HG03342 (cell line): ENCODE results near the gene GLCCI1.

ENCODE experiments used
- ATAC-seq: cut with Tn5 transposase; IDR thresholded peaks from one replicate; pipeline ENCODE4 v1.9.1; 2021; ENCODE audit warnings: mild to moderate bottlenecking, moderate library complexity; ENCODE audit not compliant: unreplicated experiment

GLCCI1 gene

GRCh38 chr7:7968544-7969305 lies at the start of gene GLCCI1:
GLCCI1 (plus strand) TSS chr7:7968796; CDS start chr7:7969351, 555 bp downstream.
- peak; percentile 83 for ATAC-seq

DNA sequence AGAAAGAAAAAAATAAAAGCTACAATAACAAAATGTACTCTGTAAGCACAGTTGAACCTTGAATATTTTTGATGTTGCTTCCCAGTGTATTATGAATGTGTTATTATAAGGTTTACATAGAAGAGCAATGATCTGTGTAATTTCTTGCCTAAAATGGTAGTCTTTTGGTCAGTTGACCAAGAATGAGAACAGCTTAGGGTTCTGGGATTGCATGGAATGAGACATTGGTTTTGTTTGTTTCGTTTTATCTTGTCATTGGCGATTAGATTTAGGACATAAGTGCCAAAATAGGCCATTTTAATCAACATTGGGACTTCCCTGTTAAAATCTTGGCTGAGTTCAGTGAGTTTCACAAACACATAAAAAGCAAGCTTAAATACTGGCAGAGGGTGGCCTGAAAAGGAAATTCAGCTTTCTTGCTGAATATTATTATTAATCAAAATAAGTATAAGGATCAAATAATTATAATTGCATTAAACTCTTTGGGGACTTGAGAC lies 49.1 kb upstream of the GLCCI1 start:
- ATAC-seq = no peak

- no peak for ATAC-seq
These were observed 48.5 kb upstream of the GLCCI1 start for GRCh38 chr7:7920056-7920455.

DNA sequence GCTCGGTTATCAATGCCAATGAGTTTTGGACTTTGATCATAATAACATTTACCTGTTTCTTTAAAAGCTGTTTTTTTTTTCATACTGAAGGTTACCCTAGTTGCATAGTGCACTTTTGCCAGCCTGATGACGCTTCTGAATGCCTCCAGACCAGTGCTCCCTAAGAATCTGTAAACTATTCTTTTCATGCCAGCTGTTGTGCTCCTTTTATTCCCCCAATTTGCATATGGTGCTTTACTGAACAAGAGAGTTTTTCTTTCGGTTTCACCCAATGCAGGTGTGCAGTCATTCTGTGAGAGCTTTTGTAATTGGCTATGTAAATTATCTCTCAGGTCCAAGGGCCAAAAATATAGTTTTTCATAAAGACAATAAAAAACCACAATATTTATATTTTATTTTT lies 48.1 kb upstream of the GLCCI1 start:
- ATAC-seq = peak; percentile 94

GRCh38 chr7:7921830-7922229 lies 46.8 kb upstream of the GLCCI1 start:
- no peak for ATAC-seq

DNA sequence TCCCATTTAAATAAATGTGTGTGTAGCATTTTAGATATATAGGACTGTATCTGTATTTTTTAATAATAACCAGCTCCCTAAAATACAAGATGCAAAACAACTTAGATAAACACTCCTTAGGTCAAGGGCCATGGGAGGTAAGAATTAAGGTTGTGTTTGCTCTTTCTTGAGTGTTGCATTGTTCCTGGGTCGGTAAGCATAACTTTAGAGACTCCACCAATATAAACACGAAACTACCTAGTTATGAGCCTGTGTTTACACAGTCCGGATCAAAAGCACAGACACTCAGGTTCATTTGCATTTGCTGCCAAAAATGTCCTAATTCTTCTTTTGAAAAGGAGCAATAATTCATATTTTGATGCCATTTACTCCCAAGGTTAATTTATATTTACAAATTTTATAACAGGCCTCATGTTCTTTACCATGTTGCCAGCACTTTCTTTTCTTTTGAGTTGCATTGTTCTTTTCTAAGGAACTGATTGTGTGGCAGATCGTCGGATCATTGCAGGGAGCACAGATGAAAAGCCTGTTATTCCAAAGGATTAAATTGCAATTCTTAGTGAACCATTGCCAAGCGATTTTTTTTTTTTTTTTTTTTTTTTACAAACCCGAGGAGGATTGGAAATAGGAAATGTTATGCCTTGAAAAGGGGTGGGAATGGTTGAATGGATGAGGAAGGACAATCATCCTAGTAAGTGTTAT lies 45.8 kb upstream of the GLCCI1 start:
- no peak for ATAC-seq

DNA sequence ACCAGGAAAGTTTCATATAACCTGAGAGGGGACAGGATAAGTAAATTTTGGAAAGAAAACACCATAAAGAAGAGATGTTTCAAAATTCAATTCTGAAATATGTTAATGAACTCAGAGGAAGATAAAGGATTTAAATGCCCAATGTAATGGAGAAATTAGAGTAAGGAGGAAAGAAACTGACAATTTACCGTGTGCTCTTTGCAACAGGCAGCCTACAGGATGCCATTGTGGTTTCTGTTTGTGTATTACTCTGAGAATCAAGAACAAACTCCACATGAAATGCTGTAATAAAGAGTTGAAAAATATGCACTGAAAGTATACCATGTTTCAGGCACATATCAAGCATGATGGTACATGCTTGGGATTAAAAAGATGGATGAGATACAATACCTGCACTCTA lies 44.8 kb upstream of the GLCCI1 start:
- ATAC-seq = no peak

DNA sequence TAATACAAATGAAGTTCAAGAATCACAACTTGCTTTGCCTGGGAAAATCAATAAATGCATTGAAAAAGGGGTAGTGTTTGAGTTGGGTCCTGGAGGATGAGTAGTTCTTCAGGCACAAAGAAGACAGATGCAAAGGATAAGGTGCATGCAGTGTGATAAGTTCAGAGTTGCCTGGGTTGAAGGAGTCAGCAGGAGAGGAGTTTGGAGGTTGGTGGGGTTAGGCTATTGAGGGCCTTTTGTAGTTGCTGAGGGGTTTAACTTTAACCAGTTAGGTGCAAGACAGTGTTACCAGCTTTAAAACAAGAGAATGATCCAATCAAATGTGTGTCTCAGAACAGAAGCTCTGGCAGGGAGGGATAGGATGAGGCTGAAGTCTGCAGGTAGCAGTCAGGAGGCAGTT lies 44.3 kb upstream of the GLCCI1 start:
- ATAC-seq = no peak

- no peak for ATAC-seq
These were observed 37.0 kb upstream of the GLCCI1 start for GRCh38 chr7:7931626-7932025.

DNA sequence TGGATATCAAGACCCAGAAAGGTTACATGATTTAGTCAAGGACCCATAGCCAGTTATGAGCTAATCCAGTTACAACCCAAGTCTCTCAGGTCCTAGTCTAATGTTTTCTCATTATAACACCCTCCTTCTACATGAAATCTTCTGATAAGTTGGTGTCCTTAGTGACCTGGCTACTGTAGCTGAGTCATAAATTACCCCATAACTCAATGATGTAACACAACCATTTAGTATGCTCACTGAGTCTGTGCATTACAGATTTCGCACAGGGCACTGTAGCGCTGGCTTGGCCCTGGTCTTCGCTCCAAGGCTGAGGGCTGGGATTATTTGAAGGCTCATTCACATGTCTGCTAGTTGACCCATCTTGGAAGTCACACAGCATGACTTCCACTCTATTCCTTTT lies 36.0 kb upstream of the GLCCI1 start:
- no peak for ATAC-seq

DNA sequence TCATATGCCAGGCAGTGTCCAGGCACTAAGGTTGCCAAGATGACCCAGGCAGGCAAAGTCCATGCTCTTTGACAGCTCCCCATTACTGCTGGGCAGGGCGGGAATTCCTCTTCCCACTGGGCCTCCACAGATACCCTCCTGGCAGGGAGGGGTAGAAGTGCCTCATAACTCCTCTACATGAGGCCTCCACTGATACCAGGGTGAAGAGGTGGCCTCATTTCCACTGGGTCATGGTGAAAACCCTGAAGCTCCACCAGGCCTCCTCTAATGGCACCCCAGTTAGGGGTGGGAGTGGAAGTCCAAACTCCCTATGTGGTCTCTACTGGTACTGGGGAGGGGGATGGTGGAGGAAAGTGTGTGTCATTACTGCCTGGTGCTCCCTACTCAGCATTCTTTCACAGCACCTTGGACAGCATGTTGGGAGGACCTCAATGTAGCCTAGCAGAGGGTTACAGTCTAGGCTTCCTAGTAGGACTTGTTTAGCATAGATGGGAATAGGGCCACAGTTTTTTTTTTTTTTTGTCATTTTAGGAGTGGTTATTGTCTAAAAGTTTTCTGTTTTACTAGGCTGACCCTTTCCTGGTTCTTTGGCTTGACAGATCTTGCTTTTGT lies 34.6 kb upstream of the GLCCI1 start:
- no peak for ATAC-seq

- ATAC-seq = no peak
These were observed 33.7 kb upstream of the GLCCI1 start for GRCh38 chr7:7934945-7935344.

- no peak for ATAC-seq
These were observed 30.1 kb upstream of the GLCCI1 start for GRCh38 chr7:7938471-7938870.

DNA sequence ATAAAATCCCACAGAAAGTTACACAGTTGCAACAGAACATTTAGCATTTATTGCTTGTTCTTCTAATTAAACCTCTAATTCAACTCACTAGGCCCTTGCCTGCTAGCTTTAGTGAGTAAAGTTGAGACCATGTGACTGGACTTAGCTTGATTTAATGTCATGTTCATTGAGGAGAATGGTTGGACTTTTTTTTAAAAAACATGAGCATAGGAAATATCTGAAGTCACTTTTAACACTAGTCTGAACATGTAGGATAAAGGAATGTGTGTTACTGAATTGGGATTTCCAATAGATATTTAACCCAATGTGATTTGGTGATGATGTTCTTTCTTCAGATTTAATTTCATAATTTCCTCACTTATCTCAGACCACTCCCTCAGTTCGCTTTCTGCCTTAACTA lies 24.6 kb upstream of the GLCCI1 start:
- ATAC-seq = no peak

GRCh38 chr7:7944619-7945282 lies 23.8 kb upstream of the GLCCI1 start:
- peak; percentile 90 for ATAC-seq

DNA sequence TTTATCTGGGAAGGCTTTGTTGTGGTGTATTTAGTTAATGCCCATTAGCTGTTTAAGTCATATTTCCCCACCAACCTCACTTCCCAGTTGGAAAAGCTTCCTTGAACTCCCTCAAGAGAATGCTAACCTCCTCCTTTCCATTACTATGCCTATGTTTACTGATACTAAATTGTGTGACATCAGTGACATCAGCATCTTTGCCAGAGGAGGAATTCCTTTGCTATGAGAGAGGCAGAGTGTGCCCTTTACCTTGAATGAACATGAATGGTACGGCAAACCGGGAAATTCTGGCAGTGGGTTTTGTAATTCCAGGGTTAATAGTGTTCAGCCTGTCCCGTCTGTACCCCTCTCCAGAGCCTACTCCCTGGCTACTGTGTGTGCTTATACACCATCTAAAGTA lies 22.1 kb upstream of the GLCCI1 start:
- ATAC-seq = no peak

GRCh38 chr7:7948232-7948631 lies 20.4 kb upstream of the GLCCI1 start:
- no peak for ATAC-seq

- ATAC-seq = no peak
These were observed 14.8 kb upstream of the GLCCI1 start for GRCh38 chr7:7953806-7954205.

- ATAC-seq = no peak
These were observed 12.0 kb upstream of the GLCCI1 start for GRCh38 chr7:7956531-7957128.

DNA sequence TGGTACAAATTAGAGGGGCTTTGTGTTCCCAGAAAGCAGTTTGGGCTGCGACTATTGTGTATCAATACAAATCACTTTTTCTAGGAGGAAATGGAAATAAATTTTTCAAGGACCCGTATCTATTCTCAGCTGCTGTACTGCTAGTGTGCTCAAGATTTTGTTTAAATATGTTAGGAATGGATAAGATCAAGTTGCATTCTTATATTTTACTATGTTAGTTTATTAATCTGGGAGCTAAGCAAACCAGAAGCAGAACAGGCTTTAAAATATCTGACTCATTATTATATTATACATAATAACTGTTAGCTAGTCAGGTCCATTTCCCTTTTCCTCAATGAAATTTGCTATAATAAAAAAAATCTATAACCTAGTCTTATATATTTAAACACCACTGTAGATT lies 11.1 kb upstream of the GLCCI1 start:
- no peak for ATAC-seq
